Cardiac fibroblast (primary cell): ENCODE data around the gene XAB2.

Experiments used
- DNase-seq, 2 donors: peaks; one replicate each; pipeline versions ENCODE4 v3.0.0 to v3.0.0-alpha.2; 2010; ENCODE audit warnings: low read depth in 2 of 2
- H3K4me3 ChIP-seq, 2 donors: replicated peaks in 1 of 2; 1 replicate in 1 of 2; 2 replicates in 1 of 2; pipeline ENCODE4 v1.5.1; 2011; ENCODE audit warnings: low read depth in 2 of 2, low read length in 2 of 2, mild to moderate bottlenecking in 2 of 2, moderate library complexity in 1 of 2
- TF ChIP-seq, protein P1 (sequence below): IDR thresholded peaks from one replicate; pipeline ENCODE4 v1.5.1; 2011; ENCODE audit warnings: low read depth, mild to moderate bottlenecking, low read length, inconsistent platforms

XAB2 gene

DNA sequence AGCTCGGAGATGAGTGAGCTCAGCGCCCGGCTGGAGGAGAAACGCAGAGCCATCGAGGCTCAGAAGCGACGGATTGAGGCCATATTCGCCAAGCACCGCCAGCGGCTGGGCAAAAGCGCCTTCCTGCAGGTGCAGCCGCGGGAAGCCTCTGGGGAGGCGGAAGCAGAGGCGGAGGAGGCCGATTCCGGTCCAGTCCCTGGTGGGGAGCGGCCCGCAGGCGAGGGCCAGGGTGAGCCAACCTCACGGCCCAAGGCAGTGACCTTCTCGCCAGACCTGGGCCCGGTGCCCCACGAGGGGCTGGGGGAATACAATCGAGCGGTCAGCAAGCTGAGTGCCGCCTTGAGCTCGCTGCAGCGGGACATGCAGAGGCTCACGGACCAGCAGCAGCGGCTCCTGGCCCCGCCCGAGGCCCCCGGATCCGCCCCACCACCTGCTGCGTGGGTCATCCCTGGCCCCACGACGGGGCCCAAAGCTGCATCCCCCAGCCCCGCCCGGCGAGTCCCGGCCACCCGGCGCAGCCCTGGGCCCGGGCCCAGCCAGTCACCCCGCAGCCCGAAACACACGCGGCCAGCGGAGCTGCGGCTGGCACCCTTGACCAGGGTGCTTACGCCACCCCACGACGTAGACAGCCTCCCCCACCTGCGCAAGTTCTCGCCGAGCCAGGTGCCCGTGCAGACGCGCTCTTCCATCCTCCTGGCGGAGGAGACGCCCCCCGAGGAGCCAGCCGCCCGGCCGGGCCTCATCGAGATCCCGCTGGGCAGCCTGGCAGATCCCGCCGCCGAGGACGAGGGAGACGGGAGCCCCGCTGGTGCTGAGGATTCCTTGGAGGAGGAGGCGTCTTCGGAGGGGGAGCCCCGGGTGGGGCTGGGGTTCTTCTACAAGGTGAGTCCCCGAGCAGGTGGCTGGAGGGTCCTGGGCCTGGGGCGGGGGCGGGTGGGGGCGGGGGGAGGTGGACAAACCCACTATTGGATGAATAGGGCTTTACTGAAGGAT, 16.8 kb downstream of the XAB2 start:
- H3K4me3 ChIP-seq, result no peak overlapping the region
- TF ChIP-seq, protein P1, sequence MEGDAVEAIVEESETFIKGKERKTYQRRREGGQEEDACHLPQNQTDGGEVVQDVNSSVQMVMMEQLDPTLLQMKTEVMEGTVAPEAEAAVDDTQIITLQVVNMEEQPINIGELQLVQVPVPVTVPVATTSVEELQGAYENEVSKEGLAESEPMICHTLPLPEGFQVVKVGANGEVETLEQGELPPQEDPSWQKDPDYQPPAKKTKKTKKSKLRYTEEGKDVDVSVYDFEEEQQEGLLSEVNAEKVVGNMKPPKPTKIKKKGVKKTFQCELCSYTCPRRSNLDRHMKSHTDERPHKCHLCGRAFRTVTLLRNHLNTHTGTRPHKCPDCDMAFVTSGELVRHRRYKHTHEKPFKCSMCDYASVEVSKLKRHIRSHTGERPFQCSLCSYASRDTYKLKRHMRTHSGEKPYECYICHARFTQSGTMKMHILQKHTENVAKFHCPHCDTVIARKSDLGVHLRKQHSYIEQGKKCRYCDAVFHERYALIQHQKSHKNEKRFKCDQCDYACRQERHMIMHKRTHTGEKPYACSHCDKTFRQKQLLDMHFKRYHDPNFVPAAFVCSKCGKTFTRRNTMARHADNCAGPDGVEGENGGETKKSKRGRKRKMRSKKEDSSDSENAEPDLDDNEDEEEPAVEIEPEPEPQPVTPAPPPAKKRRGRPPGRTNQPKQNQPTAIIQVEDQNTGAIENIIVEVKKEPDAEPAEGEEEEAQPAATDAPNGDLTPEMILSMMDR, result no peak
- no peak for DNase-seq

DNA sequence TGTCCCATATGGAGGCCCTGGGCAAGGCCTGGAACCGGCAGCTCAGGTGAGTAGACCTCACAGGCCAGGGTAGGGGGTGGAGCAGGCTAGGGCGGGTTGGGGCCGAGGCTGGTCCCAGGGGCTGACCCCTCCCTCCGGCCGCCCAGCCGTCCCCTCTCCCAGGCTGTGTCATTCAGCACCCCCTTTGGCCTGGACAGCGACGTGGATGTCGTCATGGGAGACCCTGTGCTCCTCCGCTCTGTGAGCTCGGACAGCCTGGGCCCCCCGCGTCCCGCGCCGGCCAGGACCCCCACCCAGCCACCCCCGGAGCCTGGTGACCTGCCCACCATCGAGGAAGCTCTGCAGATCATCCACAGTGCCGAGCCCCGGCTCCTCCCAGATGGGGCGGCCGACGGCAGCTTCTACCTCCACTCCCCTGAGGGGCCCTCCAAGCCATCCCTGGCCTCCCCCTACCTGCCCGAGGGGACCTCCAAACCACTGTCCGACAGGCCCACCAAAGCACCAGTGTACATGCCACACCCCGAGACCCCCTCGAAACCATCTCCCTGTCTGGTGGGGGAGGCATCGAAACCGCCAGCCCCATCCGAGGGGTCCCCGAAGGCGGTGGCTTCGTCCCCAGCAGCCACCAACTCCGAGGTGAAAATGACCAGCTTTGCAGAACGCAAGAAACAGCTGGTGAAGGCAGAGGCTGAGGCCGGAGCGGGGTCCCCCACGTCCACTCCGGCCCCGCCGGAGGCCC, 17.6 kb downstream of the XAB2 start:
- no peak overlapping the region for H3K4me3 ChIP-seq
- TF ChIP-seq, protein P1, result no peak
- DNase-seq, result no peak

DNA sequence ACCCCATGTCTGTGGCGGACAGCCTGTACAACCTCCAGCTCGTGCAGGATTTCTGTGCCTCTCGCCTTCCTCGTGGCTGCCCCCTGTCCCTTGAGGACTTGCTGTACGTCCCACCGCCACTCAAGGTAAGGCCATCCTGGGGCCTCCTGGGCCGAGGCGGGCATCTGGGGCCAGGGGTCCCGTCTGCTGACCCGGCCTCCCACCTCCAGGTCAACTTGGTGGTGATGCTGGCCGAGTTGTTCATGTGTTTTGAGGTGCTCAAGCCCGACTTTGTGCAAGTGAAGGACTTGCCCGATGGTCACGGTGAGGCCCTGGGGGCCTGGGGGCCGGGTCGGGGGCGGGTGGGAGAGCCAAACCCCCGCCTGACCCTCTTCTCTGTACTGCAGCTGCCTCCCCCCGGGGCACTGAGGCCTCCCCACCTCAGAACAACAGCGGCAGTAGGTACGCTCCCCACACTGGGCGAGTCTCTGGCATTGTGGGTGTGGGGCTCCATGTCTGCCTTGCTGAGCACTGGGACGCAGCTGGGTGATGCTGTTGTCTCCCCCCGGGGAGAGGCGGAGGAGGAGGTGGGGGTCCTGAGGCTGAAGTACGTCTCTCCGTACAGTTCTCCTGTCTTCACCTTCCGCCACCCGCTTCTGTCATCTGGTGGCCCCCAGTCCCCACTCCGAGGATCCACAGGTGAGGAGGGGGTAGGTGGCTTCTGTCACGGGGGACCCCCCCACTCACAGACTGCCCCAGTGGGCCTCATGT, 18.7 kb downstream of the XAB2 start:
- no peak for DNase-seq
- TF ChIP-seq, protein P1, result no peak
- no peak overlapping the region for H3K4me3 ChIP-seq

GRCh38 chr19:7607874-7608560, 21.3 kb downstream of the XAB2 start:
- no peak overlapping the region for H3K4me3 ChIP-seq

DNA sequence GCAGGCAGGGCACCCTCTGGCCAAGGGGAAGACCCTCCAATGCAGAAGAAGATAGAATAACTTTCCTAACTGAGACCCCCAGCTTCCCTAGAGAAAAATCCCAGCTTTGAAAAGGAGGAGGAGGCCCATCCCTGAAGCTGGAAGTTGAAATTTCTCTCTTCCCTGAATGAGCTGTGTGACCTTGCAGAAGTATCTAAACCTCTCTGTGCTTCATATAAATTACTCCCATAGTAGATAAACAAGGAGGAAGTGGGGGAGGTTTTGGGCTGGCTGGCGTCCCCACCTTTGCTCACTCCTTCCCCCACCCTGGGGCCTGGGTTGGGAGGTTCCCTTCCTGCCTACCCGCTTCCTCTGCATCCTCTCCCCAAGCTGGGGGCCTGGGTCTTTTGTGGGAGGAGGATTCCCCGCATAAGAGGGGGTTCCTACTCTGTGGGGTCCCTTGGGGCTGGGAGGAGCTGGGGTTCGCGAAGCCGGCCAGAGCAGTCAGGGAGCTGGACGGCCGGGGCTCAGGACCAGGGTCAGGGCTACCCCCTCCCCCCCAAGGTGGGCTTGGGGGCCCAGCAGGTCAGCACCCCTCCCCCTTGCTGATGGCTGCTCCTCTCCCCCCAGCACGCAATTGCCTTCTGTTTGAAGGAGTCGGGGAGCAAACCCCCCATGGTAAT, 22.0 kb downstream of the XAB2 start:
- H3K4me3 ChIP-seq, result no peak overlapping the region
- DNase-seq, result no peak
- TF ChIP-seq, protein P1, result no peak

More at GRCh38 chr19:7607874-7608560, 21.3 kb downstream of the XAB2 start:
- TF ChIP-seq, protein P1, result no peak
- no peak for DNase-seq
